HG02610 (cell line): Measurements from ENCODE around the gene ARHGEF10L.

ENCODE experiments used
- ATAC-seq: cut with Tn5 transposase; IDR thresholded peaks from one replicate; pipeline ENCODE4 v1.9.1; 2021; ENCODE audit warnings: mild to moderate bottlenecking, moderate library complexity; ENCODE audit not compliant: unreplicated experiment

ARHGEF10L gene

GRCh38 chr1:17649371-17650106, 110.0 kb downstream of the ARHGEF10L start:
- no peak for ATAC-seq

- ATAC-seq = no peak
These were observed 113.8 kb downstream of the ARHGEF10L start for GRCh38 chr1:17653276-17653675.

- ATAC-seq = no peak
These were observed 114.3 kb downstream of the ARHGEF10L start for GRCh38 chr1:17653728-17654351.

- ATAC-seq = no peak
These were observed 115.0 kb downstream of the ARHGEF10L start for GRCh38 chr1:17654519-17654918.

- ATAC-seq = no peak
These were observed 115.7 kb downstream of the ARHGEF10L start for GRCh38 chr1:17655169-17655568.

- ATAC-seq = no peak
These were observed 116.4 kb downstream of the ARHGEF10L start for GRCh38 chr1:17655922-17656321.

- no peak for ATAC-seq
These were observed 117.9 kb downstream of the ARHGEF10L start for GRCh38 chr1:17657436-17657835.

GRCh38 chr1:17658837-17659236, 119.3 kb downstream of the ARHGEF10L start:
- no peak for ATAC-seq

- no peak for ATAC-seq
These were observed 122.2 kb downstream of the ARHGEF10L start for GRCh38 chr1:17661546-17662157.

- no peak for ATAC-seq
These were observed 122.8 kb downstream of the ARHGEF10L start for GRCh38 chr1:17662296-17662695.

- no peak for ATAC-seq
These were observed 123.3 kb downstream of the ARHGEF10L start for GRCh38 chr1:17662786-17663185.

GRCh38 chr1:17663646-17664045, 124.1 kb downstream of the ARHGEF10L start:
- no peak for ATAC-seq

- no peak for ATAC-seq
These were observed 124.8 kb downstream of the ARHGEF10L start for GRCh38 chr1:17664322-17664721.

GRCh38 chr1:17665054-17665453, 125.6 kb downstream of the ARHGEF10L start:
- ATAC-seq = no peak

- no peak for ATAC-seq
These were observed 126.6 kb downstream of the ARHGEF10L start for GRCh38 chr1:17665950-17666720.

- ATAC-seq = no peak
These were observed 128.1 kb downstream of the ARHGEF10L start for GRCh38 chr1:17667641-17668040.

GRCh38 chr1:17668195-17668594, 128.7 kb downstream of the ARHGEF10L start:
- no peak for ATAC-seq

- no peak for ATAC-seq
These were observed 129.2 kb downstream of the ARHGEF10L start for GRCh38 chr1:17668624-17669175.

- no peak for ATAC-seq
These were observed 129.8 kb downstream of the ARHGEF10L start for GRCh38 chr1:17669305-17669704.

- ATAC-seq = no peak
These were observed 130.5 kb downstream of the ARHGEF10L start for GRCh38 chr1:17669866-17670451.
